GM12801 (cell line): Measurements from ENCODE around the gene UGDH.

Source experiments
- TF ChIP-seq, protein P1 (sequence below): IDR thresholded peaks from one replicate; pipeline ENCODE4 v1.5.1; 2011; ENCODE audit warnings: control low read depth; ENCODE audit not compliant: insufficient read length; ENCODE audit errors: extremely low read depth

The UGDH gene

DNA sequence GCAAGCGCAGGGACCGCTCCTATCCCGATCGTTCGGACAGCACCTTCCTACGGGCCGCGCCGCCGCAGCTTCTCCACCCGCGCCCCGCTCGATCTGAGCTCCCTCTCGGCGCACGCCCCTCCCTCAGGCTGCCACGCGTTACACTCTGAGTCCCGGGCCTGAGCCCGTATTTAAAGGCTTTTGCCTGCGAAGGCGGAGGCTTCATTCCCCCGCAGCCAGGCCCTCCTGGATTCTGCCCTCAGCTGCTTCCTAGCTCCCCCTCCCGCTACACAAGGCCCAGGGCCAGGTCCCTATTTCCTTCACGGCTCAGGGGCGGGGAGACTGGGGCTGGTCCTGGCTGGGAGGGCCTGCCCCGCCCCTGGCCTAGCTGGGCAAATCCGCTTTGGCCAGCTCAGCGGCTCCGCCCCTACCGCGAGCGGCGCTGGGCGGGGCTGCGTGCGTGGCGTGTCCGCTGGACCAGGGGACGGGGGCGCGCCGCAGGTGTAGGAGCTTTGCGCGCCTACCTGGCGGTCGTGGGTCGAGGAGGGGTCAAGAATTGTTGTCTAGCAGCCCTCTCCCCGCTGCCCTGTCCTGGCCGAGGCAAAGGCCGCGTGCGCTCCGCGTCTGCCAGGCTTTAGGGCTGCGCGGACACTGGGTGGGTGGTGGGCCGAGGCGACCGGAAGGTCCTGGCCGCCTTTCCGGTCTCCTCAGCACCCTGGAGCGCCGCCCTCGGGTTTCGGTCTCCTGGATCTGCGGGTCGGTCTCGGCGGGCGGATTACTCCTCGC, at the start of gene UGDH:
Gene UGDH, minus strand, starts transcription at position 144 of the 765 bp plus-strand sequence. CDS start 5,927 bp downstream, outside the sequence.
- TF ChIP-seq, protein P1, sequence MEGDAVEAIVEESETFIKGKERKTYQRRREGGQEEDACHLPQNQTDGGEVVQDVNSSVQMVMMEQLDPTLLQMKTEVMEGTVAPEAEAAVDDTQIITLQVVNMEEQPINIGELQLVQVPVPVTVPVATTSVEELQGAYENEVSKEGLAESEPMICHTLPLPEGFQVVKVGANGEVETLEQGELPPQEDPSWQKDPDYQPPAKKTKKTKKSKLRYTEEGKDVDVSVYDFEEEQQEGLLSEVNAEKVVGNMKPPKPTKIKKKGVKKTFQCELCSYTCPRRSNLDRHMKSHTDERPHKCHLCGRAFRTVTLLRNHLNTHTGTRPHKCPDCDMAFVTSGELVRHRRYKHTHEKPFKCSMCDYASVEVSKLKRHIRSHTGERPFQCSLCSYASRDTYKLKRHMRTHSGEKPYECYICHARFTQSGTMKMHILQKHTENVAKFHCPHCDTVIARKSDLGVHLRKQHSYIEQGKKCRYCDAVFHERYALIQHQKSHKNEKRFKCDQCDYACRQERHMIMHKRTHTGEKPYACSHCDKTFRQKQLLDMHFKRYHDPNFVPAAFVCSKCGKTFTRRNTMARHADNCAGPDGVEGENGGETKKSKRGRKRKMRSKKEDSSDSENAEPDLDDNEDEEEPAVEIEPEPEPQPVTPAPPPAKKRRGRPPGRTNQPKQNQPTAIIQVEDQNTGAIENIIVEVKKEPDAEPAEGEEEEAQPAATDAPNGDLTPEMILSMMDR, result no peak

DNA sequence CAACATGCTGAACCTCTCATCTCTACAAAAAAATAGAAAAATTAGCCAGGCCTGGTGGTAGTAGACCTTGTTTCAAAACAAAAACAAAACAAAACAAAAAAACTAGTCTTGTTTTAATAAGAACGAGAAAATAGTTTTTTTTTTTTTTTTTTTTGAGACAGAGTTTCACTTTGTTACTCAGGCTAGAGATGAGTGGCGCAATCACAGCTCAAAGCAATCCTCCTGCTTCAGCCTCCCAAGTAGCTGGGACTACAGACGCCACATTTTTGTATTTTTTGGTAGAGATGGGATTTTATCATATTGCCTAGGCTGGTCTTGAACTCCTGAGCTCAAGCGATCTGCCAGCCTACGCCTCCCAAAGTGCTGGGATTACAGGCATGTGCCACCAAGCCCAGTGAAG, 47.7 kb upstream of the UGDH start:
- TF ChIP-seq, protein P1, result no peak

DNA sequence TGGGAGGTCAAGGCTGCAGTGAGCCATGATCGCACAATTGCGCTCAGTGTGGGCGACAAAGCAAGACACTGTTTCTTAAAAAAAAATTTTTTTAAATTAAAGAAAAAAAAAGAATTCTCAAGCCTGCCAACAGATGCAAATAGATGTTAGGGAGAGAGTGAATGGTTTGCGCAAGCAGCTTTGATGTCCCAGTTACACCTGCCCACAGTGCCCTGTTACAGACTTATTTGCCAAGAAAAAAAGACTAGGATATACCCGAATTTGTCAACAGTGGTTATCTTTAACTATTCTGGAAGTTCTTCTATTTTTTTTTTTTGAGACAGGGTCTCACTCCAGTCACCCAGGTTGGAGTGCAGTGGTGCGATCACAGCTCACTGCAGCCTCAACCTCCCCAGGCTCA, 44.3 kb upstream of the UGDH start:
- TF ChIP-seq, protein P1, result no peak

DNA sequence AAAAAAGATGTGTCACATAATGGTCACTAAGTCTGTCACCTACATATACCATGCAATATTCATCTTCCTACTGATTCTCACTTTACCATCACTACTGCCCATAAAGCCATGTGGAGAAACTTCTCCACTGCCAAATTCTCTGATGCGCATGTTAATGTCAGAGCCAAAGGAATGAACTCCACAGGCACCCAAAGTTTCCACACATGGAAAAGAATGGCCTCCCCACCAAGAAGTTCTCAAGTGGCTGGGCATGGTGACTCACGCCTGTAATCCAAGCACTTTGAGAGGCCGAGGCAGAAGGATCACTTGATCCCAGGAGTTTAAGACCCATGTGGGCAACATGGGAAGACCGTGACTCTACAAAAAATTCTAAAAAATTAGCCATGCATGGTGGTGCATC, 43.8 kb upstream of the UGDH start:
- TF ChIP-seq, protein P1, result no peak

DNA sequence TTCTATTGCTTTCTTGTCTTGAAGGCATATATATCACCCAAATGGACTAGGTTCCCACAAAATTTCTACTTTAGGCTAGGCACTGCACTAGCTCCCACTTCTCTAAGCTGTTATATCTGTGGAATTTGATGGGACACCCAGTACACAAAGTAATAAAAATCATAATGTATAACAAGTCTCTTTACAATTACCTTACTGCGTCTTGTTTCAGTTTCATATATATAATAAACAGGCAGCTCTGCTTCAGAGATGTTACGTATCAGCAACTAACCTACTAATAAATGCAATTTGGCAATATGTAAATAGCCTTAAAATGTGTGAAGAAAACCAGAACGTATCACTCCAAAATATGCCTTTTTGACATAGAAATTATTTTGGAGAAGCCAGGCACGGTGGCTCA, 42.0 kb upstream of the UGDH start:
- TF ChIP-seq, protein P1, result no peak

DNA sequence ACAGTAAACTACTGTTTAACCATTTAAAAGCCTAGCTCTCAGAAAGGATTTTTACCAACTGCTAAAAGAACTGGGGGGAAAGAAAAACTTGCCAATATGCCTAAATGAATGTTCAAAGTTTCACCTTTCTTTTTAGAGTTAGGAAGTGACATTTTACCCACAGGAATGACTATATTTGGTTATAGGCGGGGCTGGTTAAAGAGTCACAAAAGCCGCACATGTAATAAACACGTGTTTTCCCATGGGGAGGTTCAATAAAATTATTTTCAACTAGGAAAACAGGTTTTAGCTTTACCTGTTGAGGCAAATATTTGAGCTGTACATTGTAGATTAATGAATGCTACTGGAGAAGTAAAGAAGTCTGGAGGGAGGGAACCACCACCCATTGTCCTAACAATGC, 41.6 kb upstream of the UGDH start:
- TF ChIP-seq, protein P1, result no peak

DNA sequence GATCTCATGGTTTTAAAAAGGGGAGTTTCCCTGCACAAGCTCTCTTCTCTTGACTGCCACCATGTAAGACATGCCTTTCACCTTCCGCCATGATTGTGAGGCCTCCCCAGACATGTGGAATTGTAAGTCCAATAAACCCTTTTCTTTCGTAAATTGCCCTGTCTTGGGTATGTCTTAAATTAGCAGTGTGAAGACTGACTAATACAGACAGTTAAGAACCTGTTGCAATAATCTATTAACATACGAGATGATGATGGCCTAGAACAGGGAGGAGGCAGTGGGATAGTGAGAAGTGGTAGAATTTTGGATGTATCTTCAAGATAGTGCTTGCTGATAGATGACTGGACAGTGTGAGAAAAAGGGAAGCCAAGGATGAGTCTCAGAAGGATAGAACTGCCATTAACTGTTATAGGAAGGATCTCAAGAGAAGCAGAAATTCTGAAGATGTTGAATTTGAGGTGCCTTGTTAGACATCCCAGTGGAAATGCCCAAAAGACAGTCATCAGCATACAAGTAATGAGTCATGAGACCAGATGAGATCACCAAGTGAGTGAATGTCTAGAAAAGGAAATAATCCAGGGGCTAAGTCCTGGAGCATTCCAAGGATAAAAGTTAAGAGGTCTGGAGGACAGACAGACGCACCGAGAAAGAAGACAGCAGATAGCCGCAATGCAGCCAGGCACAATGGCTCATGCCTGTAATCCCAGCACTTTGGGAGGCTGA, 38.8 kb upstream of the UGDH start:
- TF ChIP-seq, protein P1, result no peak
